SK-N-SH (cell line): ENCODE measurements around the gene WDR7.

Source experiments
- EP300 ChIP-seq, 2 experiments: IDR thresholded peaks; 2 replicates each; pipeline versions ENCODE4 v1.4.0 to v1.6.1; 2012; ENCODE audit warnings: borderline replicate concordance in 1 of 2, low read depth in 1 of 2, low read length in 1 of 2
- FOXM1 ChIP-seq: IDR thresholded peaks from 2 replicates; pipeline ENCODE4 v1.4.0; 2012; ENCODE audit warnings: low read depth, mild to moderate bottlenecking
- GABPA ChIP-seq: IDR thresholded peaks from 2 replicates; pipeline ENCODE4 v1.4.0; 2012; ENCODE audit warnings: low read depth, mild to moderate bottlenecking
- JUND ChIP-seq: IDR thresholded peaks from 2 replicates; pipeline ENCODE4 v1.4.0; 2012
- NFIC ChIP-seq: IDR thresholded peaks from 2 replicates; pipeline ENCODE4 v1.4.0; 2012; ENCODE audit warnings: borderline replicate concordance
- RAD21 ChIP-seq: IDR thresholded peaks from 2 replicates; pipeline ENCODE4 v1.6.1; 2012; ENCODE audit warnings: mild to moderate bottlenecking, low read length
- RXRA ChIP-seq: IDR thresholded peaks from 2 replicates; pipeline ENCODE4 v1.4.0; 2012; ENCODE audit warnings: low read depth, mild to moderate bottlenecking, borderline replicate concordance
- TF ChIP-seq, protein P1 (sequence below): fragments of 200-600 bp; sonication (generic); IDR thresholded peaks from 2 replicates; pipeline ENCODE4 v1.6.1; 2017; ENCODE audit warnings: antibody characterized with exemption, mild to moderate bottlenecking, moderate library complexity
- TF ChIP-seq, protein P2 (sequence below): fragments of 150-350 bp; IDR thresholded peaks from 2 replicates; pipeline ENCODE4 v1.6.1; 2017; ENCODE audit warnings: antibody characterized with exemption, low read length, low read depth, borderline replicate concordance
- TF ChIP-seq, protein P3 (sequence below): IDR thresholded peaks from 2 replicates; pipeline ENCODE4 v1.6.1; 2012; ENCODE audit warnings: mild to moderate bottlenecking, low read depth, low read length, moderate library complexity

GRCh38 chr18:56643381-56643780 is 7.8 kb upstream of the WDR7 start:
- TF ChIP-seq, protein P1, sequence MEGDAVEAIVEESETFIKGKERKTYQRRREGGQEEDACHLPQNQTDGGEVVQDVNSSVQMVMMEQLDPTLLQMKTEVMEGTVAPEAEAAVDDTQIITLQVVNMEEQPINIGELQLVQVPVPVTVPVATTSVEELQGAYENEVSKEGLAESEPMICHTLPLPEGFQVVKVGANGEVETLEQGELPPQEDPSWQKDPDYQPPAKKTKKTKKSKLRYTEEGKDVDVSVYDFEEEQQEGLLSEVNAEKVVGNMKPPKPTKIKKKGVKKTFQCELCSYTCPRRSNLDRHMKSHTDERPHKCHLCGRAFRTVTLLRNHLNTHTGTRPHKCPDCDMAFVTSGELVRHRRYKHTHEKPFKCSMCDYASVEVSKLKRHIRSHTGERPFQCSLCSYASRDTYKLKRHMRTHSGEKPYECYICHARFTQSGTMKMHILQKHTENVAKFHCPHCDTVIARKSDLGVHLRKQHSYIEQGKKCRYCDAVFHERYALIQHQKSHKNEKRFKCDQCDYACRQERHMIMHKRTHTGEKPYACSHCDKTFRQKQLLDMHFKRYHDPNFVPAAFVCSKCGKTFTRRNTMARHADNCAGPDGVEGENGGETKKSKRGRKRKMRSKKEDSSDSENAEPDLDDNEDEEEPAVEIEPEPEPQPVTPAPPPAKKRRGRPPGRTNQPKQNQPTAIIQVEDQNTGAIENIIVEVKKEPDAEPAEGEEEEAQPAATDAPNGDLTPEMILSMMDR = no peak
- TF ChIP-seq GABPA (no peak), FOXM1 (no peak), RAD21 (no peak), JUND (no peak), EP300 (IDR thresholded peaks at IDR 0.05; ENCODE audit: borderline replicate concordance in 1 of 2, low read depth in 1 of 2, low read length in 1 of 2) (no peak), NFIC (no peak), RXRA (no peak)
- TF ChIP-seq, protein P2, sequence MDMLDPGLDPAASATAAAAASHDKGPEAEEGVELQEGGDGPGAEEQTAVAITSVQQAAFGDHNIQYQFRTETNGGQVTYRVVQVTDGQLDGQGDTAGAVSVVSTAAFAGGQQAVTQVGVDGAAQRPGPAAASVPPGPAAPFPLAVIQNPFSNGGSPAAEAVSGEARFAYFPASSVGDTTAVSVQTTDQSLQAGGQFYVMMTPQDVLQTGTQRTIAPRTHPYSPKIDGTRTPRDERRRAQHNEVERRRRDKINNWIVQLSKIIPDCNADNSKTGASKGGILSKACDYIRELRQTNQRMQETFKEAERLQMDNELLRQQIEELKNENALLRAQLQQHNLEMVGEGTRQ = no peak
- TF ChIP-seq, protein P3, sequence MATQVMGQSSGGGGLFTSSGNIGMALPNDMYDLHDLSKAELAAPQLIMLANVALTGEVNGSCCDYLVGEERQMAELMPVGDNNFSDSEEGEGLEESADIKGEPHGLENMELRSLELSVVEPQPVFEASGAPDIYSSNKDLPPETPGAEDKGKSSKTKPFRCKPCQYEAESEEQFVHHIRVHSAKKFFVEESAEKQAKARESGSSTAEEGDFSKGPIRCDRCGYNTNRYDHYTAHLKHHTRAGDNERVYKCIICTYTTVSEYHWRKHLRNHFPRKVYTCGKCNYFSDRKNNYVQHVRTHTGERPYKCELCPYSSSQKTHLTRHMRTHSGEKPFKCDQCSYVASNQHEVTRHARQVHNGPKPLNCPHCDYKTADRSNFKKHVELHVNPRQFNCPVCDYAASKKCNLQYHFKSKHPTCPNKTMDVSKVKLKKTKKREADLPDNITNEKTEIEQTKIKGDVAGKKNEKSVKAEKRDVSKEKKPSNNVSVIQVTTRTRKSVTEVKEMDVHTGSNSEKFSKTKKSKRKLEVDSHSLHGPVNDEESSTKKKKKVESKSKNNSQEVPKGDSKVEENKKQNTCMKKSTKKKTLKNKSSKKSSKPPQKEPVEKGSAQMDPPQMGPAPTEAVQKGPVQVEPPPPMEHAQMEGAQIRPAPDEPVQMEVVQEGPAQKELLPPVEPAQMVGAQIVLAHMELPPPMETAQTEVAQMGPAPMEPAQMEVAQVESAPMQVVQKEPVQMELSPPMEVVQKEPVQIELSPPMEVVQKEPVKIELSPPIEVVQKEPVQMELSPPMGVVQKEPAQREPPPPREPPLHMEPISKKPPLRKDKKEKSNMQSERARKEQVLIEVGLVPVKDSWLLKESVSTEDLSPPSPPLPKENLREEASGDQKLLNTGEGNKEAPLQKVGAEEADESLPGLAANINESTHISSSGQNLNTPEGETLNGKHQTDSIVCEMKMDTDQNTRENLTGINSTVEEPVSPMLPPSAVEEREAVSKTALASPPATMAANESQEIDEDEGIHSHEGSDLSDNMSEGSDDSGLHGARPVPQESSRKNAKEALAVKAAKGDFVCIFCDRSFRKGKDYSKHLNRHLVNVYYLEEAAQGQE = no peak
